Osteocyte (in vitro differentiated cells): Measurements from ENCODE around the gene MDGA2. TPM values are rescaled to one million over a fixed set of nuclear protein-coding genes. Genes with fewer than 3 reads are reported as not detected.
"Not testable (repeated sequence)": the region's sequence is repeated elsewhere in the genome, so short reads cannot be mapped to it uniquely, and the experiment has no call there.

Experiments used
- DNase-seq: peaks from one replicate; pipeline ENCODE4 v3.0.0; 2021; ENCODE audit warnings: mixed read lengths; ENCODE audit not compliant: unreplicated experiment; ENCODE audit errors: extremely low spot score
- H3K27ac Mint-ChIP-seq: one replicate; pipeline ENCODE4 v1.8.0; 2021; ENCODE audit warnings: mild to moderate bottlenecking, mixed read lengths; ENCODE audit not compliant: unreplicated experiment
- H3K27me3 Mint-ChIP-seq: one replicate; pipeline ENCODE4 v1.8.0; 2021; ENCODE audit warnings: mixed read lengths; ENCODE audit not compliant: unreplicated experiment
- H3K36me3 Mint-ChIP-seq: one replicate; pipeline ENCODE4 v1.8.0; 2021; ENCODE audit warnings: mixed read lengths; ENCODE audit not compliant: unreplicated experiment
- H3K4me1 Mint-ChIP-seq: one replicate; pipeline ENCODE4 v1.8.0; 2021; ENCODE audit warnings: mixed read lengths; ENCODE audit not compliant: unreplicated experiment
- H3K4me3 Mint-ChIP-seq: one replicate; pipeline ENCODE4 v1.8.0; 2021; ENCODE audit warnings: mild to moderate bottlenecking, moderate library complexity, mixed read lengths; ENCODE audit not compliant: unreplicated experiment
- H3K9me3 Mint-ChIP-seq: one replicate; pipeline ENCODE4 v1.8.0; 2021; ENCODE audit warnings: mixed read lengths; ENCODE audit not compliant: unreplicated experiment
- total RNA-seq: library from RNA; stranded (reverse); gene quantifications from 2 replicates; pipeline ENCODE4 v1.2.1, GENCODE V29; 2021
- TF ChIP-seq, protein P1 (sequence below): fragments of 200-600 bp; sonication (generic); IDR thresholded peaks from 2 replicates; pipeline ENCODE4 v1.5.0; 2021; ENCODE audit warnings: antibody characterized with exemption, mild to moderate bottlenecking, moderate library complexity

The MDGA2 gene
- total RNA-seq, 1 donor from 2014 or later = 0.19 TPM

DNA sequence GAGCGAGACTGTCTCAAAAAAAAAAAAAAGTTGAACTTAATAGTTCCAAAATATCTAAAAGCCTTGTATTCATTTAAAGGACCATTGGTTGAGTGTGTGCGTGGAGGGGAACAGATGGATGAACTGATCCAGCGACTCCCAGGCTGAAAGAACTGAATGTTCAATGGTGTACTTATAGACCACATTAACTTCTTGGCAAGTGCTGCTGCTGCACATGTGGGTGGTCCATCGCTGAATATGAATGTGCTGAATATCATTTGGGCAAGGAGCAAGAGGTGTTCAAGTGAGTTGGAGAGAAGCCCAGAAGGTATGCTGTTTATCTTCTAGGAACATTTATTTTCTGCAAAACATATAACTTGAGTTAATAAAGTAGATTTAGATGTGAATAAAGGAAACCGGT lies 734.8 kb downstream of the MDGA2 start:
- Mint-ChIP-seq H3K4me1 (no peaks in the 10 kb centered on the region), H3K4me3 (no peak overlapping the region), H3K27ac (no peak overlapping the region), H3K27me3 (peaks cover 7% of the 10 kb centered on the region), H3K36me3 (no peaks in the 10 kb centered on the region), H3K9me3 (peaks cover 21% of the 10 kb centered on the region)
- no peak for DNase-seq
- TF ChIP-seq, protein P1, sequence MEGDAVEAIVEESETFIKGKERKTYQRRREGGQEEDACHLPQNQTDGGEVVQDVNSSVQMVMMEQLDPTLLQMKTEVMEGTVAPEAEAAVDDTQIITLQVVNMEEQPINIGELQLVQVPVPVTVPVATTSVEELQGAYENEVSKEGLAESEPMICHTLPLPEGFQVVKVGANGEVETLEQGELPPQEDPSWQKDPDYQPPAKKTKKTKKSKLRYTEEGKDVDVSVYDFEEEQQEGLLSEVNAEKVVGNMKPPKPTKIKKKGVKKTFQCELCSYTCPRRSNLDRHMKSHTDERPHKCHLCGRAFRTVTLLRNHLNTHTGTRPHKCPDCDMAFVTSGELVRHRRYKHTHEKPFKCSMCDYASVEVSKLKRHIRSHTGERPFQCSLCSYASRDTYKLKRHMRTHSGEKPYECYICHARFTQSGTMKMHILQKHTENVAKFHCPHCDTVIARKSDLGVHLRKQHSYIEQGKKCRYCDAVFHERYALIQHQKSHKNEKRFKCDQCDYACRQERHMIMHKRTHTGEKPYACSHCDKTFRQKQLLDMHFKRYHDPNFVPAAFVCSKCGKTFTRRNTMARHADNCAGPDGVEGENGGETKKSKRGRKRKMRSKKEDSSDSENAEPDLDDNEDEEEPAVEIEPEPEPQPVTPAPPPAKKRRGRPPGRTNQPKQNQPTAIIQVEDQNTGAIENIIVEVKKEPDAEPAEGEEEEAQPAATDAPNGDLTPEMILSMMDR = no peak

DNA sequence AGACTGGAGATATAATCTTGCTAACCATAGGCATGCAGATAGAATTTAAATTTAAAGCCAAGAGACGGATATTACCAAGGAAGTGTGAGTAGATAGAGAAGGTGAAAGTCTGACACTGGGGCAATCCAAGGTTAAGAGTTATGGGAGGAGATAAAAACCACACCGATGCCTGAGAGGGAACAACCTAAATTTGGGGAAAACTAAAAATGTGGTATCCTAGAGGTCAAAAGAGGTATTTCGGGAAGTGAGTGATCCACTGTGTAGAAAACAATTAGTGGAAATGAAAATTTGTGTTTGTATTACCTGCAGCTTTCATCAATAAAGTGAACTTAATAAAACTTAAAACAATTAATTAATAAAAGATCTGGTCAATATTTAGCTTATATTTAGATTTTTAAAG lies 754.9 kb downstream of the MDGA2 start:
- no peaks in the 10 kb centered on the region for H3K4me1 Mint-ChIP-seq
- no peak for DNase-seq
- H3K27me3 Mint-ChIP-seq = no peaks in the 10 kb centered on the region
- H3K9me3 Mint-ChIP-seq = no peaks in the 10 kb centered on the region
- TF ChIP-seq, protein P1 = no peak
- no peak overlapping the region for H3K4me3 Mint-ChIP-seq
- no peaks in the 10 kb centered on the region for H3K36me3 Mint-ChIP-seq
- H3K27ac Mint-ChIP-seq = no peak overlapping the region

DNA sequence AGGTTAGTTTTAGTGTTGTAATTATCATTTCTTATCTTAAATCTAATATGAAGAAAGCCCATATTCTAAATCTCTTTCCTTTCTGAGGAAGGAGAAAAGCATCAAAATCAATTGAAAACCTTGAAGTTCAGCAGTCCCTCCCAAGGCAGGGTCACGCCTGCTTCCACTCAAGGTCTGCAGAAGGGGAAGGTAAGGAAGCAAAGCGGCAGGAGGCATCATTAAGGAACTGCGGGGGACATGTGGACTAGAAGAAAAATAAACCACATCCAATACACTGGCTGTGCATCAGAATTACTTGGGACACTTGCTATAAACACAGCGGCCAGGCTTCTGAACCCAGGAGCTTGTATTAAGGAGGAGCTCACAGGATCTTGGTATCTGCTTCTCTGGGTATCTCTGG lies 759.9 kb downstream of the MDGA2 start:
- not testable (repeated sequence) for DNase-seq, H3K4me1 Mint-ChIP-seq, H3K27me3 Mint-ChIP-seq, H3K9me3 Mint-ChIP-seq, H3K27ac Mint-ChIP-seq, H3K4me3 Mint-ChIP-seq, H3K36me3 Mint-ChIP-seq

DNA sequence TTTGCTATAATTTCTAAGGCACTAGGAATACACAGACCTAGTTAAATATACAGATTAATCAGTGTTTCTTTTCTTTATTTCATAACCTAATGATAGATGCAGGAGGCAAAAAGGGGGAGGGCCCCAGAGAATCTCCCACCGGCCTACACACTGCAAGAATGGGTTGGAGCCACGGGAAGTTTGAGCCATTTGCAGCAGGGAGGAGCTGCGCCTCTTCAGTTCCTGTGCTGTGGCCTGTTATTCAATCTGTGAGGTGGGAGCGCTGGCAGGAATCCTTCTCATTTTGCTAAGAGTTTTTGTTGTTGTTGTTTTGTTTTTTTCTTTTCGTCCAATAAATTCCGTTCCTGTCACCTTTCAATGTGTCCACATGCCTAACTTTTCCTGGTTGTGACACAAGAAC lies 772.6 kb downstream of the MDGA2 start:
- no peak overlapping the region for H3K27ac Mint-ChIP-seq
- DNase-seq = no peak
- TF ChIP-seq, protein P1 = no peak
- no peak overlapping the region for H3K4me3 Mint-ChIP-seq
- H3K36me3 Mint-ChIP-seq = no peaks in the 10 kb centered on the region
- H3K27me3 Mint-ChIP-seq = peaks cover 7% of the 10 kb centered on the region
- H3K4me1 Mint-ChIP-seq = no peaks in the 10 kb centered on the region
- H3K9me3 Mint-ChIP-seq = no peaks in the 10 kb centered on the region

DNA sequence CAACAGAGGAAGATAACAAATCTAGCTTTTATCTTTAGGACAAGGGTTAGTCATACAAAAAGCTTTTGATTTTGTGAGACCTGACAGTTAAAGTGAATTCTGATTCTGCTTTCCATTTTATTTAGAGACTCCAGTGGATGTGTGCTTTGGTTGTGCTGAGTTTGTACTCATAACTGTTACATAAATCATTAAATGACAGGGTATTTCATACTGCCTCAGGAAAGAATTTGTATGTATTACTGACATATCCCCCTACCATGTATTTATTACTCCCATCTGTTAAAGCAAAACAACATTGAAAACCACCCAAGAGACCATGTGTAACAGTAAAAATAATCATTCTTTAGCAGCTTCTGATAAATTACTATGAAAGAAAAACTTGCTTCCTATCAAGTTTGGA lies 780.9 kb downstream of the MDGA2 start:
- no peaks in the 10 kb centered on the region for H3K4me1 Mint-ChIP-seq
- no peak for DNase-seq
- TF ChIP-seq, protein P1 = no peak
- no peaks in the 10 kb centered on the region for H3K9me3 Mint-ChIP-seq
- H3K27ac Mint-ChIP-seq = no peak overlapping the region
- no peaks in the 10 kb centered on the region for H3K36me3 Mint-ChIP-seq
- H3K27me3 Mint-ChIP-seq = peaks cover 4% of the 10 kb centered on the region
- H3K4me3 Mint-ChIP-seq = no peak overlapping the region

DNA sequence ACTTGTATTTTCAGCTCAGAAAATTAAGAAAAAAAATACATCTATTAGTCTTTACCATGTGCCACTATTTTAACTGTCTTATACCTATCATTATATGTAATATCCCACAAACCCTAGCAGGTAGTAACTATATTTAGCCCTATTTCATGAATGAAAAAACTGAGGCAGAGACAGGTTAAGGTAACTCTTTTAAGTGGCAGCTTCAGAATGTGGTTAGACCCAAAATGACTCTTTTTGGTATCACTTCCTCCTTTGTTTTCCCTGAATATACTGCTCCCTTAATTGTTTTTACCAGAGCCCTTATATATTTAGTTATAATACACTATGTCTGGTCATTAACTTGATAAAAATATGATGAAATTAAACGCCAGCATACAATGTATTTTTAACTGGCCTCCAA lies 788.3 kb downstream of the MDGA2 start:
- Mint-ChIP-seq H3K36me3 (no peaks in the 10 kb centered on the region), H3K4me3 (no peak overlapping the region), H3K9me3 (no peaks in the 10 kb centered on the region), H3K27ac (no peak overlapping the region), H3K4me1 (no peaks in the 10 kb centered on the region), H3K27me3 (peaks cover 3% of the 10 kb centered on the region)
- no peak for DNase-seq
- TF ChIP-seq, protein P1 = no peak
